ENCODE measurements around the gene OSBPL5. TPM values are rescaled to one million over a fixed set of nuclear protein-coding genes. Genes with fewer than 3 reads are reported as not detected.

The OSBPL5 gene
- total and polyA plus RNA-seq, 9 of the 15 experiments (the other 6 are each of a cell fraction or from before 2014, with no cell fraction given), result 0.06 to 14.8 (median 3.2) TPM

DNA sequence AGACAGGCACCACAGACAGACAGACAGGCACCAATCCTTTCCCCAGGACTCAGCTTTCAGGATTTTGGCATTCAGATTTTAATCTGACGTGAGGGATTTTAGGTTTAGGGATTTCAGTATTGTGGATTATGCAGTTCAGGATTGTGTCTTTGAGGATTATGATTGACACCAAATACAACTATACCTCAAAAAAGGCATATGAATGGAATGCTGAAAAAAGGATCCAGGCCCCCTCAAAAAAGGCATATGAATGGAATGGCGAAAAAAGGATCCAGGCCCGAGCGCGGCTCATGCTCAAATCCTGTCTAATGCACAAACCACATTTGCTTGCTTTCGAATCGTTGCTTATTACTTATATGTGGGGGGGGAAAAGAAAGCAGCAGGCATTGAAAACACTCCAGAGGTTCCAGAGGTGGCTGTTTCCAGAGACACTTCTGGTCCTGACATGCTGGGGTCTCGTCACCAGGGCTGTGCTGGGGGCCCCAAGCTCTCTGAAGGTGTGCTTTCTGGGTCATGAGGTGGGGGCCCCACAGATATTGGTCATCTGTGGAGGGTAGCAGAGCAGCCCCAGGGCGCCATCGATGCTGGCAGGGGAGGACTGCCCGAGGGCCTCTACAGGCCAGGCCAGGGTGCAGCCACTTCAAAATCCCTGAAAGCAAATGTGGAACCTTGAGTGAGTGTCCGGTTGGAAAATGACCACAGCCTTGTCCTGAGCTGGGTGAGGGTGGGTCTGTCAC, 16.8 kb upstream of the OSBPL5 start (continued):
- TF ChIP-seq ZBTB17 (CRISPR knock-in tag; IDR thresholded peaks at IDR 0.05) (peak; percentile 93), TEAD1 (CRISPR knock-in tag; IDR thresholded peaks at IDR 0.05) (no peak), RFX1 (IDR thresholded peaks at IDR 0.05) (no peak)
- TF ChIP-seq, protein P1, sequence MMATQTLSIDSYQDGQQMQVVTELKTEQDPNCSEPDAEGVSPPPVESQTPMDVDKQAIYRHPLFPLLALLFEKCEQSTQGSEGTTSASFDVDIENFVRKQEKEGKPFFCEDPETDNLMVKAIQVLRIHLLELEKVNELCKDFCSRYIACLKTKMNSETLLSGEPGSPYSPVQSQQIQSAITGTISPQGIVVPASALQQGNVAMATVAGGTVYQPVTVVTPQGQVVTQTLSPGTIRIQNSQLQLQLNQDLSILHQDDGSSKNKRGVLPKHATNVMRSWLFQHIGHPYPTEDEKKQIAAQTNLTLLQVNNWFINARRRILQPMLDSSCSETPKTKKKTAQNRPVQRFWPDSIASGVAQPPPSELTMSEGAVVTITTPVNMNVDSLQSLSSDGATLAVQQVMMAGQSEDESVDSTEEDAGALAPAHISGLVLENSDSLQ (IDR thresholded peaks at IDR 0.05), result peak; percentile 72
- TF ChIP-seq, protein P2, sequence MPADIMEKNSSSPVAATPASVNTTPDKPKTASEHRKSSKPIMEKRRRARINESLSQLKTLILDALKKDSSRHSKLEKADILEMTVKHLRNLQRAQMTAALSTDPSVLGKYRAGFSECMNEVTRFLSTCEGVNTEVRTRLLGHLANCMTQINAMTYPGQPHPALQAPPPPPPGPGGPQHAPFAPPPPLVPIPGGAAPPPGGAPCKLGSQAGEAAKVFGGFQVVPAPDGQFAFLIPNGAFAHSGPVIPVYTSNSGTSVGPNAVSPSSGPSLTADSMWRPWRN (IDR thresholded peaks at IDR 0.05; ENCODE audit: low read depth), result no peak

DNA sequence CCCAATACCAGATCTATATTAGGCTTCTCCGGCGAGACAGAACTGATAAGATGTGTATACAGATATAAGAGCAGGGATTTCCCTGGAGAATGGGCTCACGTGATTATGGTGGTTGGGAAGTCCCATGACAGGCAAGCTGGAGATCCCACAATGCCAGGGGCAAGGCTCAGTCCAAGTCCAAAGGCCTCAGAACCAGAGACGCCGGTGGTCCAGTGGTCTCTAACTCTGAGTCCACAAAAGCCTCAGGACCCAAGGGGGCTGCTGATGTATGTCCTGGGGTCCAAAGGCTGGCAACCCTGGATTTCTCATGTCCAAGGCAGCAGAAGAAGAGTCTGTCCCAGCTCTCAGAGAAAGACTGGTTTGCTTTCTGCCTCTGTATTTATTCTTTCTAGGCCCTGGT, 15.8 kb upstream of the OSBPL5 start:
- WGBS (ENCODE audit: insufficient coverage, low coverage, missing lambda C conversion rate), result 56% methylated on average over 5 of the region's 5 CpGs
- TF ChIP-seq, protein P3, sequence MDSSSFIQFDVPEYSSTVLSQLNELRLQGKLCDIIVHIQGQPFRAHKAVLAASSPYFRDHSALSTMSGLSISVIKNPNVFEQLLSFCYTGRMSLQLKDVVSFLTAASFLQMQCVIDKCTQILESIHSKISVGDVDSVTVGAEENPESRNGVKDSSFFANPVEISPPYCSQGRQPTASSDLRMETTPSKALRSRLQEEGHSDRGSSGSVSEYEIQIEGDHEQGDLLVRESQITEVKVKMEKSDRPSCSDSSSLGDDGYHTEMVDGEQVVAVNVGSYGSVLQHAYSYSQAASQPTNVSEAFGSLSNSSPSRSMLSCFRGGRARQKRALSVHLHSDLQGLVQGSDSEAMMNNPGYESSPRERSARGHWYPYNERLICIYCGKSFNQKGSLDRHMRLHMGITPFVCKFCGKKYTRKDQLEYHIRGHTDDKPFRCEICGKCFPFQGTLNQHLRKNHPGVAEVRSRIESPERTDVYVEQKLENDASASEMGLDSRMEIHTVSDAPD (CRISPR knock-in tag; IDR thresholded peaks at IDR 0.05), result no peak
- TF ChIP-seq TCF7 (IDR thresholded peaks at IDR 0.05; ENCODE audit: borderline replicate concordance), result no peak
- no peak for TF ChIP-seq EP400 (IDR thresholded peaks at IDR 0.05)
- no peak for TF ChIP-seq GATAD2B (IDR thresholded peaks at IDR 0.05; ENCODE audit: borderline replicate concordance)
- TF ChIP-seq NFIC (IDR thresholded peaks at IDR 0.05), result no peak
- TF ChIP-seq, protein P4, sequence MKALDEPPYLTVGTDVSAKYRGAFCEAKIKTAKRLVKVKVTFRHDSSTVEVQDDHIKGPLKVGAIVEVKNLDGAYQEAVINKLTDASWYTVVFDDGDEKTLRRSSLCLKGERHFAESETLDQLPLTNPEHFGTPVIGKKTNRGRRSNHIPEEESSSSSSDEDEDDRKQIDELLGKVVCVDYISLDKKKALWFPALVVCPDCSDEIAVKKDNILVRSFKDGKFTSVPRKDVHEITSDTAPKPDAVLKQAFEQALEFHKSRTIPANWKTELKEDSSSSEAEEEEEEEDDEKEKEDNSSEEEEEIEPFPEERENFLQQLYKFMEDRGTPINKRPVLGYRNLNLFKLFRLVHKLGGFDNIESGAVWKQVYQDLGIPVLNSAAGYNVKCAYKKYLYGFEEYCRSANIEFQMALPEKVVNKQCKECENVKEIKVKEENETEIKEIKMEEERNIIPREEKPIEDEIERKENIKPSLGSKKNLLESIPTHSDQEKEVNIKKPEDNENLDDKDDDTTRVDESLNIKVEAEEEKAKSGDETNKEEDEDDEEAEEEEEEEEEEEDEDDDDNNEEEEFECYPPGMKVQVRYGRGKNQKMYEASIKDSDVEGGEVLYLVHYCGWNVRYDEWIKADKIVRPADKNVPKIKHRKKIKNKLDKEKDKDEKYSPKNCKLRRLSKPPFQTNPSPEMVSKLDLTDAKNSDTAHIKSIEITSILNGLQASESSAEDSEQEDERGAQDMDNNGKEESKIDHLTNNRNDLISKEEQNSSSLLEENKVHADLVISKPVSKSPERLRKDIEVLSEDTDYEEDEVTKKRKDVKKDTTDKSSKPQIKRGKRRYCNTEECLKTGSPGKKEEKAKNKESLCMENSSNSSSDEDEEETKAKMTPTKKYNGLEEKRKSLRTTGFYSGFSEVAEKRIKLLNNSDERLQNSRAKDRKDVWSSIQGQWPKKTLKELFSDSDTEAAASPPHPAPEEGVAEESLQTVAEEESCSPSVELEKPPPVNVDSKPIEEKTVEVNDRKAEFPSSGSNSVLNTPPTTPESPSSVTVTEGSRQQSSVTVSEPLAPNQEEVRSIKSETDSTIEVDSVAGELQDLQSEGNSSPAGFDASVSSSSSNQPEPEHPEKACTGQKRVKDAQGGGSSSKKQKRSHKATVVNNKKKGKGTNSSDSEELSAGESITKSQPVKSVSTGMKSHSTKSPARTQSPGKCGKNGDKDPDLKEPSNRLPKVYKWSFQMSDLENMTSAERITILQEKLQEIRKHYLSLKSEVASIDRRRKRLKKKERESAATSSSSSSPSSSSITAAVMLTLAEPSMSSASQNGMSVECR (CRISPR knock-in tag; IDR thresholded peaks at IDR 0.05), result no peak

More for the DNA sequence above, 15.8 kb upstream of the OSBPL5 start:
- Histone ChIP-seq H3K27me3 (ENCODE audit: control insufficient read depth in 2 of 2, insufficient read depth in 2 of 2, low read length in 2 of 2) (no peaks in the 10 kb centered on the region), H3K4me2 (ENCODE audit: insufficient read depth, low read length) (no peak overlapping the region), H2AFZ (ENCODE audit: low read depth, low read length) (no peak overlapping the region), H3K9me3 (replicated peaks; ENCODE audit: control insufficient read depth, insufficient read depth, low read depth, low read length) (peaks cover 13% of the 10 kb centered on the region; the same call in 1 of the 2 replicates), H3K27ac (ENCODE audit: extremely low read depth, low read depth, low read length) (no peak overlapping the region), H3K79me2 (ENCODE audit: control insufficient read depth, insufficient read depth, low read length) (no peaks in the 10 kb centered on the region), H3K4me1 (replicated peaks in 1 of 2; ENCODE audit: control insufficient read depth in 2 of 2, insufficient read depth in 2 of 2, low read length in 2 of 2) (peaks cover 0 to 9% of the 10 kb centered on the region in 2 experiments; a peak in 2 of 5 replicates), H3K36me3 (ENCODE audit: control insufficient read depth, insufficient read depth, low read length) (no peaks in the 10 kb centered on the region), H3K9ac (ENCODE audit: insufficient read depth in 1 of 2, low read depth in 2 of 2, low read length in 2 of 2) (no peak overlapping the region), H4K20me1 (replicated peaks; ENCODE audit: control insufficient read depth, insufficient read depth, low read length) (no peaks in the 10 kb centered on the region), H3K4me3 (no peak overlapping the region), H3K9me1 (ENCODE audit: control insufficient read depth, insufficient read depth, low read length) (no peaks in the 10 kb centered on the region)
- BruUV-seq (replicated peaks), result no TSS peak
- FAIRE-seq (no peak), DNase-seq (ENCODE audit: extremely low read depth in 1 of 4, low spot score in 3 of 4) (no peak), ATAC-seq (no peak)
- ChIA-PET POLR2A (interaction anchor here (1.3 kb wide), 1 partner anchor 9 kb away, joined by 3 read pairs; no protein-coding TSS in a partner anchor), CTCF (ENCODE audit: low intra/inter-chr PET ratio) (no interaction called here)
- intact Hi-C loops (cut with micrococcal nuclease) (no loop called here), in situ Hi-C loops (cut with MboI) (no loop called here)
